ENCODE results near the gene STUB1. TPM values are rescaled to one million over a fixed set of nuclear protein-coding genes. Genes with fewer than 3 reads are reported as not detected.

The STUB1 gene
- polyA plus RNA-seq, 1 donor from 2014 or later: 137 TPM

DNA sequence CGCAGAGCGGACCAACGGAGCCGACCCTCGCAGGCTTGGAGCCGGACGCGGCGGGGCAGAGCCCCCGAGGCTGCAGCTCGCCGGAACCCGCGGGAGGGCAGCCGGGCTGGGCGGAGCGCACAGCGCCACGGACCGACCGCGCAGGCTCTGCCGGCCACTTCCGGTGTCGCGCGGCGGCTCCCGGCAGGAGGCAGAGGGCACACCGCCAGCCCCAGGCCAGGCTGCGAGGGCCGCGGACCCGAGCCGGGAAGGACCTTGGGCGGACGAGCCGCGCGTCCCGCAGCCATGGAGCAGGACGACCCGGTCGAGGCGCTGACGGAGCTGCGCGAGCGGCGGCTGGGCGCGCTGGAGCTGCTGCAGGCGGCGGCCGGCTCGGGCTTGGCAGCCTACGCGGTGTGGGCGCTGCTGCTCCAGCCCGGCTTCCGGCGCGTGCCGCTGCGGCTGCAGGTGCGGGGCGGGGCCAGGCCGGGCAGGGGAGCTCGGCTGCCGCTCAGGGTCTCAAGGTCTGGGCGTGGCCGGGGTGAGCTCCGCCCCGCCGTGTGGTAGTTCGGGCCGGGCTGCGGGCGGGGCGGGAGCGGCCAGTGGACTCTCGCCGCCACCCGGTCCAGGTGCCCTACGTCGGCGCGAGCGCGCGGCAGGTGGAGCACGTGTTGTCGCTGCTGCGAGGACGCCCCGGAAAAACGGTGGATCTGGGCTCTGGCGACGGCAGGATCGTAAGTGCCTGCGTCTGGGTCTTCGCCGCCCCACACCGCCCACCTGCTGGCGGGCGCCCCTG, 41.0 kb downstream of the STUB1 start, which contains the start of gene ANTKMT:
Gene ANTKMT (plus strand): TSS at position 157 of the 775 bp plus-strand sequence. CDS start 129 bp downstream, at position 286.
- H3K27ac Mint-ChIP-seq: peak within 1 kb of the TSS; percentile 65 to 98 (median 89)

DNA sequence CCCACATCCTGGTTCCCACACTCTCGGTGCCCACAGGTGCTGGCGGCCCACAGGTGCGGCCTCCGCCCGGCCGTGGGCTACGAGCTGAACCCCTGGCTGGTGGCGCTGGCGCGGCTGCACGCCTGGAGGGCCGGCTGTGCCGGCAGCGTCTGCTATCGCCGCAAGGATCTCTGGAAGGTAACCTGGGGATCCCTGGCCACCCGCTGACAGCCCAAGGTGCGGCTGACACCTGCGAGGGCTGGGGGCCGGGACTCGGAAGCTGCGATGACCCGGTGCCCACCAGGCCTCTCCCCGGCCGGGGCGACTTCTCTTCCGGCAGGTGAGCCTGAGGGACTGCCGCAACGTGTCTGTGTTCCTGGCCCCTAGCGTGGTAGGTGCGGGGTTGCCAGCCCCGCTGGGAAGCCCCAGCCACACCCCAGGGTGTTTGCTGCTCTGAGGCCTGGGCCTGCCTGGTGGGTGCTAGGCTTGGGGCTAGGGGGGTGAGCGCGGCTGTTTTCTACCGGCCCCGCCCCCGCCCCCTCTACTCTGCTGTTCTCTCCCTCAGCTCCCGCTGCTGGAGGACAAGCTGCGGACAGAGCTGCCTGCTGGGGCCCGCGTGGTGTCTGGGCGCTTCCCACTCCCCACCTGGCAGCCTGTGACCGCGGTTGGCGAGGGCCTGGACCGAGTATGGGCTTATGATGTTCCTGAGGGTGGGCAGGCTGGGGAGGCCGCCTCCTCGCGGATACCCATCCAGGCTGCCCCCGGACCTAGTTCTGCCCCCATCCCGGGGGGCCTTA, 41.7 kb downstream of the STUB1 start:
- H3K9me3 Mint-ChIP-seq: no peaks in the 10 kb centered on the region
- H3K4me1 Mint-ChIP-seq: peaks cover 6 to 10% (median 6%) of the 10 kb centered on the region in 3 donors
- no peaks in the 10 kb centered on the region for H3K27me3 Mint-ChIP-seq
- peak overlapping the region in 2 of 3 donors; percentile 63 to 98 for H3K27ac Mint-ChIP-seq
- peak overlapping the region; percentile 30 to 81 (median 55) for H3K4me3 Mint-ChIP-seq
- H3K36me3 Mint-ChIP-seq: no peaks in the 10 kb centered on the region

More for the DNA sequence above, 41.0 kb downstream of the STUB1 start, which contains the start of gene ANTKMT:
- Mint-ChIP-seq H3K4me3 (peak within 1 kb of the TSS; percentile 79 to 93 (median 89)), H3K9me3 (no peaks in the 10 kb centered on the region), H3K36me3 (no peaks in the 10 kb centered on the region), H3K4me1 (peaks cover 6 to 10% (median 8%) of the 10 kb centered on the region in 3 donors), H3K27me3 (peaks cover 5% of the 10 kb centered on the region)

DNA sequence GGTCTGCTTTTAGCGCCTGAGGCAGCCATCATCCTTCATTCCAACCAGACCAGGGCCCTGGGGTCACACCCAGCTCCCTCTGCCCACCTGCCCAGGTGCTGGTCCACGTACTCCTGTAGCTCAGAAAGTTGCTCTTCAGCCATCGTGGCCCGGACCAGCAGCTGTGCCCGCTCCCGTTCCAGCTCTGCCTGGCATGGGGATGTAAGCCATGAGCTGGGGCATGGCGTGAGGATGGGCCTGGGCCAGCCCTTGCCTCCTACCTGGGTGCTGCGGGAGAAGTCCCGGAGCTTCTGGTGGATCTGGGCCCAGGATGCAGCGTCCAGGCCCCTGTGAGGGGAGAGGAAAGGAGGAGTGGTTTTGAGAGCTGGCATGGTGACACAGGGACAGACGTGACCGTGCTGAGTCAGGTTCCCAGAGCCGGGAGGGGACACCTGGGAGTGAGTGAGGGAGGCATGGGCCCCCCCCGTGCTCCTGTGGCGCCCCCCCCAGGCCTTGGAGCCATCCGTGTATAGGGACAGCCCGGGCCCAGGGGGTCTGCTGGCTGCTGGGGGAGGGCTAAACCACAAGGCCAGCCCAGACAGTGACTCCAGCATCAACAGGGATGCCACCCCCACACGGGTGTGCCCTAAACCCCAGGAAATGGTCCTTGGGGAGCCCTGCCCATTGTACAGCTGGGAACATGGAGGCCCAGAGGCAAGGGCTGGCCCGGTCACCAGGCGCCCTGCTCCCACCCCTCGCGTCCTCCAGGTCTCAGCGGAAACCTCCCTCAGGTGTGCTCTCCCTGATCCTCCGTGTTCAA, 42.8 kb downstream of the STUB1 start:
- no peaks in the 10 kb centered on the region for H3K36me3 Mint-ChIP-seq
- no peaks in the 10 kb centered on the region for H3K27me3 Mint-ChIP-seq
- H3K4me1 Mint-ChIP-seq: peaks cover 6 to 10% (median 6%) of the 10 kb centered on the region in 3 donors
- peak overlapping the region; percentile 25 to 98 (median 59) for H3K27ac Mint-ChIP-seq
- peak overlapping the region in 3 of 4 donors; percentile 45 to 81 (median 78) for H3K4me3 Mint-ChIP-seq
- no peaks in the 10 kb centered on the region for H3K9me3 Mint-ChIP-seq

DNA sequence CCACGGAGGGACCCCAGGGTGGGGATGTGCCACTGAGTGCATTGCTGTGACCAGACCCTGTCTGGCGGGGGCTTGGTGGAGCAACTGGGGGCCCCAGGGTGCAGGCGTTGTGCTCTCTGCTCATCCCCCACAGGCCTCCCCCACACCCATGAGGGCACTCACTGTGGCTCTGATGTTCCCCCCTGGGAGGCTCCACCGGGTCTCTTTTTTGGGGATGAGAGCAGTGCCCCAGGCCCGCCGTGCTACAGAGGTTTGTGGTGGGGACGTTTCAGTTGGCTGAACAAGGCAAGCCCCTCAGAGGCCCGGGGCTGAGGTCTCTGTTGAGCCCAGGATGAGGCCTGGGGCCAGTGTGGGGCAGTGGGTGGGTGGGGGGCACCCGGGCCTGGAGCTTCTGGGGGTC, 43.5 kb downstream of the STUB1 start:
- H3K4me1 Mint-ChIP-seq: peaks cover 6 to 10% (median 6%) of the 10 kb centered on the region in 3 donors
- H3K36me3 Mint-ChIP-seq: no peaks in the 10 kb centered on the region
- no peaks in the 10 kb centered on the region for H3K27me3 Mint-ChIP-seq
- H3K4me3 Mint-ChIP-seq: peak overlapping the region in 2 of 4 donors; percentile 32 to 40
- no peaks in the 10 kb centered on the region for H3K9me3 Mint-ChIP-seq
- H3K27ac Mint-ChIP-seq: peak overlapping the region in 1 of 3 donors; percentile 98

DNA sequence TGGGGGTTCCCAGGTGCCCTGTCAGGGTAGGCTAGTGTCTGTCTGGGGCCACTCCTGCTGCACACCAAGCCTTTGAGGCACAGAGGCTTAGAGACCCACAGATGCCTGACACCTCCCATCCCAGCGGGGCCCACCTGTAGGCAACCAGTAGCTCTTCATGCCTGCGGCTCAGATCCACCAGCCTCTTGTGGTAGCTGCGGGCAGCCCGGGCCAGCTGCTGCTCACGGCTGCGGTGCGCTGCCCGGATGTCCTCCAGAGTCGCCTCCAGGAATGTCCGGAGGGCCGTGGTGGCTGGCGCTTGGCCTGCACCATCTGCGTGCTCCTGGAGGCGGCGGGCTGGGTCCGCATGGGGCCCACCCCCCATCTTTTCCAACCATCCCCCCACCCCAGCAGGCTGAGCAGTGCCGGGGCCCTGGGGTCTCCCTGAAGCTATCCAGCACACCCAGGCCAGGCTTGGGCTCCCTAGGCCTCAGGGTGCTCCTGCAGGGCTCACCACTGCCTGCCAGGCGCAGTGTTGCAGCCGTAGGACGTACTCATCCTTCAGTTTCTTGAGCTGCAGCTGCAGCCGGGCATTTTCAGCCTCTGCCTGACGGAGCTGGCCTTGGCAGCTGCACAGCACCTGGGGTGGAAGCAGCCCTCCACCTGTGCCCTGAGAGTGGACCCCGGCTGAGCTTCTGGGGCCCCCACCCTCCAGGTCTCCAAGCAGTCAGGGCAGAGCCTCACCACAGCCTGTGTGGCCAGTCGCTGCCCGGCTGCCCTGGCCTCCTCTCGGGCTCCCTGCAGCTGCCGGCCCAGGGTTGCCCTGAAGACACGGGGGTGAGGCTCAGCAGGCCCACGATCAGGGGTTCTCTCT, 44.2 kb downstream of the STUB1 start:
- no peaks in the 10 kb centered on the region for H3K9me3 Mint-ChIP-seq
- H3K36me3 Mint-ChIP-seq: no peaks in the 10 kb centered on the region
- H3K4me3 Mint-ChIP-seq: peak overlapping the region in 1 of 4 donors; percentile 40
- H3K4me1 Mint-ChIP-seq: peaks cover 5 to 8% (median 6%) of the 10 kb centered on the region in 3 donors
- peak overlapping the region in 2 of 3 donors; percentile 63 to 98 for H3K27ac Mint-ChIP-seq
- H3K27me3 Mint-ChIP-seq: no peaks in the 10 kb centered on the region

DNA sequence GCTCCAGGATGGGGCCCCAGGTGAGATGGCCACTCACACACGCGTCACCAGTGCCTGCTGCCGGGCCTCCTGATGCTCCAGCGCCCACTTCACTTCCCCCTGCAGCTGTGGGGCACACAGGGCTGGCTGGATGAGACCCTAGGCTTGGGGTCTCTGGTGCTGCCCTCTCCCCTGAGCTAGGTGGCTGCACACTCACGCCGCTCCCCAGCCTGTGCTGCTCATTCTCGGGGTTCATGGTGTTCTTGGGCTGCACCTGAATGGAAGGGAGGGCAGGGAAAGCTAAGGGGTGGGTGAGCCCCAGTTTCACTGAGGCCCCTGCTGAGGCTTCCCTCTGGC, 44.8 kb downstream of the STUB1 start:
- Mint-ChIP-seq H3K4me3 (peak overlapping the region in 1 of 4 donors; percentile 97), H3K4me1 (peaks cover 3 to 6% (median 4%) of the 10 kb centered on the region in 3 donors), H3K9me3 (no peaks in the 10 kb centered on the region), H3K27ac (peak overlapping the region in 1 of 3 donors; percentile 98), H3K36me3 (no peaks in the 10 kb centered on the region), H3K27me3 (no peaks in the 10 kb centered on the region)

DNA sequence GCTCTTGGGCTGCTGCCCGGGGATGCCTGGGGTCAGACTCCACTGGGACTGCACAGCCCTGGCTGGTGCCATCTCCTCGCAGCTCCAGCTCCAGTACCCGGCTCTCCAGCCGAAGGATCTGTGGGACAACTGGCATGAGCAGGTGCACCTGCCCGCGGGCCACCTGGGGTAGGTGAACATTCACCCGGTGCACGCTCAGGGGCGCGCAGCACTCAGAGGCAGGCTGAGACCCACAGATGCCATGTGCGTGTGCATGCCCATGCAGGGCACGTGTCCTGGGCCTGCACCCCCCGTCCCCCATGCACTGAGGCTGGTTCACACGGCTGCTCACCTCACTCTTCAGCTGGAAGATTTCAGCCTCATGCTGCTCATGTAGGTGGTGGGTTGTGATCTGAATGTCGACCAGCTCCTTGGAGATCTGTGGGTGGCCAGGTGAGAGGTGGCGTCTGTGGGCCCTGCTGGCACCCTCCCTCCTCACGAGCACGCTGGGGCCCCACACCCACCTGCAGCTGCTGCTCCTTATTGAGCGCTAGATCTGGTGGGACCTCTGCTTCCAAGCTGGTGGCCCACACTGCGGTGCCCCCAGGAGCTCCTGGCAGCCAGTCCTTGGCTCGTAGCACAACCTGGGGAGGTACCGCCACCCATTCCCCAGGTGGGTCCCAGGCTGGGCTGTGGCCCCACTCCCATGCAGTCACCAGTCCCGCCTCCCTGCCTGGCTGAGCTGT, 45.4 kb downstream of the STUB1 start:
- Mint-ChIP-seq H3K27me3 (no peaks in the 10 kb centered on the region), H3K4me3 (peak overlapping the region in 3 of 4 donors; percentile 41 to 97 (median 60)), H3K9me3 (no peaks in the 10 kb centered on the region), H3K27ac (peak overlapping the region in 2 of 3 donors; percentile 73 to 98), H3K4me1 (peaks cover 0 to 2% (median 0%) of the 10 kb centered on the region in 3 donors), H3K36me3 (no peaks in the 10 kb centered on the region)

DNA sequence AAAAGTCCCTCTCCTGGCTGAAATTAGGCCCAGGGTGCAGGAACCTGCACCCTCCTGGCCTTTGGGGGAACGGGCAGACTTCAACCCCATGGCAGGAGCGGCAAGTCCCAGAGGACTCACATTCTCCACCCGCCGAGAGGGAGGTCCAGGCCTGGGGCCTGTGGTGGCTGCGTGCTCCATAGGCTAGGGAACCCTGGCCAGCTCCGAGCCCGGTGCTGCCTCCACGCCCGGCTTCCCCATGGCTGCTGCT, 45.9 kb downstream of the STUB1 start:
- H3K9me3 Mint-ChIP-seq: no peaks in the 10 kb centered on the region
- peak overlapping the region in 3 of 4 donors; percentile 79 to 97 (median 85) for H3K4me3 Mint-ChIP-seq
- H3K27me3 Mint-ChIP-seq: no peaks in the 10 kb centered on the region
- H3K4me1 Mint-ChIP-seq: peaks cover 0 to 2% (median 0%) of the 10 kb centered on the region in 3 donors
- H3K27ac Mint-ChIP-seq: peak overlapping the region in 2 of 3 donors; percentile 91 to 98
- H3K36me3 Mint-ChIP-seq: no peaks in the 10 kb centered on the region

DNA sequence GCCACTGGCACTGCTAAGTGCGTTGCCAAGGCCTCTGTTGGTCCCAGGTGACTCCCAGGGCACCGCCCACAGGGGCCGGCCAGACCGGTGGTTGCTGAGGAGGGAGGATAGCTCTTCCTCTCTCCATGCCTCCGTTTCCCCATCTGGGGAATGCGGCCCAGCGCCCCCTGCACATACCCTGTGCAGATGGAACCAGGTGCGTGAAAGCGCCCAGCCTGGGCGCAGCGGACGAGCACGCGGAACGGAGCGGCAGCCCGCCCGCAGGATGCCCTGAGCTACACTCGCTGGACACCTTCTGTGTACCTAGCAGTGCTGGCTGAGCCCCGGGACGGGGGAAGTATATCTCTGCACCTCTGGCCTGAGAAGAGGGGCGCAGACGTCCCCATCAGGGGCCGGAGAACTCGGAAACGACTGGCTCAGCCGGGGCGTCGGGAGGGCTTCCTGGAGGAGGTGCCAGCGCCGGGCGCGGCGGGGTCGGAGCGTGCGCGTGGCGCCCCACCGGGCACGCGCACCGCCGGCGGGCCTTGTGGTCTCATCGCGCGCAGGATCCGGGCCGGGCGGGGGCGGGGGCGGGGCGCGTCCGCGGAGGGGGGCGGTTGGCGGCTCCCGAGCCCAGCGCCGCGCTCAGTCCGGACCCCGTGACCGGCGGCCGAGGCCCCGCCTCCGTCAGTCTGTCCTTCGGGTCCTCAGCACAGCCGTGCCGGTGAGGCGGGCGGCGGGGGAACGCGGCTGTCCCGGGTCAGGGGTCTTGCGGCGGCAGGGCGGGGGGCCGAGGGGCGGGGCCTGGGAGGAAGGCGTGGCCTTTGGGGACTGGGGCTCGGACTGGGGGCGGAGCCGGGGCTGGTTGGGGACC, 46.5 kb downstream of the STUB1 start, which contains the start of the genes CCDC78 and HAGHL:
Gene CCDC78 (minus strand): TSS at position 6 of the 853 bp plus-strand sequence. CDS start 76 bp downstream, outside the sequence.
Gene HAGHL (plus strand): TSS at position 669 of the 853 bp plus-strand sequence. CDS start 404 bp downstream, outside the sequence.
- Mint-ChIP-seq H3K36me3 (no peaks in the 10 kb centered on the region), H3K4me1 (peaks cover 0 to 2% (median 0%) of the 10 kb centered on the region in 3 donors), H3K27me3 (no peaks in the 10 kb centered on the region), H3K4me3 (peak within 1 kb of the TSS; percentile 79 to 97 (median 90)), H3K27ac (peak within 1 kb of the TSS; percentile 78 to 98 (median 91)), H3K9me3 (no peaks in the 10 kb centered on the region)

DNA sequence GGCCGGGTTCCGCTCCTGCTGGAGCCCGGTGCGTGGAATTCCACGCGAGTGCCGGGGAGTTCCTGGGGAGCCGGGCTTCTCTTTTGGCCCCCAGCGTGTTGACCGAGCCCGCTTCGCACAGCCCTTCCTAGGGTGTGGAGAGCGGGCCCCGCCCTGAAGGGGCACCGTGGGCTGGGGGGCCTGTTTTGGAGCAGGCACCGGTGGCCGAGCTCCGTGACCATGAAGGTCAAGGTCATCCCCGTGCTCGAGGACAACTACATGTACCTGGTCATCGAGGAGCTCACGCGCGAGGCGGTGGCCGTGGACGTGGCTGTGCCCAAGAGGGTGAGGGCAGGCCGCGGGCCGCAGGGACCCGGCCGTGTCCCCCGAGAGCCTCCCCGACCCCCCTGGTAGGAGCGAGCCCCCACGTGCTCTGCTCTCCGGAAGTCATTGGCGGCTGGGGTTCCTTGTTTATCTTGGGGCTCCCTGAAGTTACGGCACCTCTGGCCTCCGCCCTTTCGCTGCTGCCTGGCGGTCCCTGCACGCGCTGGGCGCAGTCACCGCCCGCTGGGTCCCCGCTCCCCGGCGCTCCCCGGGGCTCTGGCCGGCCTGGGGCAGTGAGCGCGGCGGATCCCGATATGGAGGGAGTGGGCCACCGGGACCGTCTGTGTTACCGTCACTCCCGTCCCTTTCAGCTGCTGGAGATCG, 47.2 kb downstream of the STUB1 start:
- H3K27ac Mint-ChIP-seq: peak overlapping the region in 2 of 3 donors; percentile 39 to 71
- no peaks in the 10 kb centered on the region for H3K9me3 Mint-ChIP-seq
- no peaks in the 10 kb centered on the region for H3K36me3 Mint-ChIP-seq
- H3K27me3 Mint-ChIP-seq: no peaks in the 10 kb centered on the region
- peaks cover 0 to 2% (median 0%) of the 10 kb centered on the region in 3 donors for H3K4me1 Mint-ChIP-seq
- H3K4me3 Mint-ChIP-seq: peak overlapping the region; percentile 63 to 76 (median 68)

DNA sequence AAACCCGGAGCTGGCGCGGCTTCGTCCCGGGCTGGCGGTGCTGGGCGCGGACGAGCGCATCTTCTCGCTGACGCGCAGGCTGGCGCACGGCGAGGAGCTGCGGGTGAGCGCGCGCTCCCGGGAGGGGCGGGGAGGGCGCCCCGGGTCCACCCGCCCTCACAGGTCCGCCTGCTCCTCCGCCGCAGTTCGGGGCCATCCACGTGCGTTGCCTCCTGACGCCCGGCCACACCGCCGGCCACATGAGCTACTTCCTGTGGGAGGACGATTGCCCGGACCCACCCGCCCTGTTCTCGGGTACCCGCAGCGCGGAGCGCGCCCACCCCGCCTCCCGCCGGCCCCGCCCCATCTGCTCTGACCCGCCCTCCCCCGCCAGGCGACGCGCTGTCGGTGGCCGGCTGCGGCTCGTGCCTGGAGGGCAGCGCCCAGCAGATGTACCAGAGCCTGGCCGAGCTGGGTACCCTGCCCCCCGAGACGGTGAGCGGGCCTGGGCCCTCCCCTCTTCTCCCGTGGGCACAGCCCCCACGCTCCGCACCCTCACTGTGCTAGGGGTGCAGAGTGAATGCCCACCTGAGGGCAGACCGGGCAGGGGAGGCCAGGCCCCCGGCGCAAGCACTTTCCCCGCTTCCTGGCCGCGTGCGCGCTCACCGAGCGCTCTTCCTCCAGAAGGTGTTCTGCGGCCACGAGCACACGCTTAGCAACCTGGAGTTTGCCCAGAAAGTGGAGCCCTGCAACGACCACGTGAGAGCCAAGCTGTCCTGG, 48.1 kb downstream of the STUB1 start:
- H3K9me3 Mint-ChIP-seq: no peaks in the 10 kb centered on the region
- H3K27me3 Mint-ChIP-seq: no peaks in the 10 kb centered on the region
- peak overlapping the region in 2 of 3 donors; percentile 59 to 71 for H3K27ac Mint-ChIP-seq
- H3K4me1 Mint-ChIP-seq: peaks cover 0 to 2% (median 0%) of the 10 kb centered on the region in 3 donors
- peak overlapping the region in 3 of 4 donors; percentile 9 to 67 (median 57) for H3K4me3 Mint-ChIP-seq
- H3K36me3 Mint-ChIP-seq: no peaks in the 10 kb centered on the region

All from IgD-negative memory B cell (primary cell).